ENCODE measurements around the gene TMEM270.

TMEM270 gene

GRCh38 chr7:73851410-73852338, 9.3 kb upstream of the TMEM270 start:
- no peaks in the 10 kb centered on the region for H3K36me3 Mint-ChIP-seq (ENCODE audit: low read depth)
- DNase-seq: no peak
- no peak overlapping the region for H3K27ac Mint-ChIP-seq
- peaks cover 59% of the 10 kb centered on the region for H3K27me3 Mint-ChIP-seq (ENCODE audit: low read depth, poor library complexity)
- peaks cover 36% of the 10 kb centered on the region for H3K4me1 Mint-ChIP-seq
- no peak for TF ChIP-seq CTCF (IDR thresholded peaks at IDR 0.05)
- H3K9me3 Mint-ChIP-seq: peaks cover 3% of the 10 kb centered on the region
- no peak overlapping the region for H3K4me3 Mint-ChIP-seq

GRCh38 chr7:73852500-73852899, 8.5 kb upstream of the TMEM270 start:
- Mint-ChIP-seq H3K9me3 (peaks cover 3% of the 10 kb centered on the region), H3K27me3 (ENCODE audit: low read depth, poor library complexity) (peaks cover 67% of the 10 kb centered on the region), H3K4me3 (no peak overlapping the region), H3K36me3 (ENCODE audit: low read depth) (no peaks in the 10 kb centered on the region), H3K4me1 (peaks cover 36% of the 10 kb centered on the region), H3K27ac (no peak overlapping the region)
- no peak for TF ChIP-seq CTCF (IDR thresholded peaks at IDR 0.05)
- DNase-seq: no peak

GRCh38 chr7:73856941-73857340, 4.0 kb upstream of the TMEM270 start:
- no peak for DNase-seq
- H3K27me3 Mint-ChIP-seq (ENCODE audit: low read depth, poor library complexity): peaks cover 70% of the 10 kb centered on the region
- no peaks in the 10 kb centered on the region for H3K36me3 Mint-ChIP-seq (ENCODE audit: low read depth)
- peaks cover 7% of the 10 kb centered on the region for H3K4me1 Mint-ChIP-seq
- peaks cover 12% of the 10 kb centered on the region for H3K9me3 Mint-ChIP-seq
- H3K27ac Mint-ChIP-seq: no peak overlapping the region
- H3K4me3 Mint-ChIP-seq: no peak overlapping the region
- no peak for TF ChIP-seq CTCF (IDR thresholded peaks at IDR 0.05)

DNA sequence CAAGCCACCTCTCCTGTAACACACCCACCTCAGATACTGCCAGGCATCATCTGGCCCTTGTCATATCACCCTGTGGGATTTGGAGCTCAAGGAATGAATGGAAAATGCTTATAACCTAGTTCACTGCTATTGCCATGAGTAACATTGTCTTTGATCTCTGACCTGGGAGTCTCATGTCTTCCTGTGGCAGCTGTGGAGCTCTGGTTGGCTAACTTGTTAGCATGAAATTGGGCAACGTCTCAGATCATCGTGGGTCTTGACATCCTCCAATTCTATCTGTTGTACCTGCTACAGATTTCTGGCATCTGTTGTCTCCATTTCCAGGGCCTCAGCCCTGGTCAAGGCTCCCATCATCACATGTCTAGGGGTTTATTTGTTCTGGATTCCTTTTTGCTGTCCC, 2.2 kb upstream of the TMEM270 start:
- H3K4me3 Mint-ChIP-seq: no peak overlapping the region
- no peaks in the 10 kb centered on the region for H3K36me3 Mint-ChIP-seq (ENCODE audit: low read depth)
- no peak overlapping the region for H3K27ac Mint-ChIP-seq
- DNase-seq: no peak
- no peak for TF ChIP-seq CTCF (IDR thresholded peaks at IDR 0.05)
- H3K9me3 Mint-ChIP-seq: peaks cover 12% of the 10 kb centered on the region
- H3K4me1 Mint-ChIP-seq: no peaks in the 10 kb centered on the region
- H3K27me3 Mint-ChIP-seq (ENCODE audit: low read depth, poor library complexity): peaks cover 60% of the 10 kb centered on the region

DNA sequence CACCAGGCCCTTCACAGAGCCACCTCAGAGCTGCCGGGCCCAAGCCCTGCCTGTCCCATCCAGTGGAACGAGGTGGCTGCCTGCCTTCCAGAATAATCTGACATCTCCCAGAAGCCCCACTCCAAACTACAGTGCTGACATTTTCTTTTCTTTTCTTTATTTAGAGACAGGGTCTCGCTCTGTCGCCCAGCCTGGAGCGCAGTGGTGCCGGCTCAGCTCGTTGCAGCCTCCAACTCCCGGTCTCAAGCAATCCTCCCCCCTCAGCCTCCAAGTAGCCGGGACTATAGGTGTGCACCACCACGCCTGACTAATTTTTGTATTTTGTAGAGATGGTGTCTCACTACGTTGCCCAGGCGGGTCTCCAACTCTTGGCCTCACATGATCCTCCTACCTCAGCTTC, 346 bp downstream of the TMEM270 start:
- peaks cover 12% of the 10 kb centered on the region for H3K9me3 Mint-ChIP-seq
- no peak overlapping the region for H3K4me3 Mint-ChIP-seq
- H3K27ac Mint-ChIP-seq: no peak overlapping the region

More for the DNA sequence above, 346 bp downstream of the TMEM270 start:
- DNase-seq: no peak
- peaks cover 39% of the 10 kb centered on the region for H3K27me3 Mint-ChIP-seq (ENCODE audit: low read depth, poor library complexity)
- H3K4me1 Mint-ChIP-seq: no peaks in the 10 kb centered on the region
- H3K36me3 Mint-ChIP-seq (ENCODE audit: low read depth): no peaks in the 10 kb centered on the region
- TF ChIP-seq CTCF (IDR thresholded peaks at IDR 0.05): no peak
